GM10266 (cell line): Measurements from ENCODE around the gene ADAP1.

Source experiments
- DNase-seq: peaks from one replicate; pipeline ENCODE4 v3.0.0; 2012; ENCODE audit errors: extremely low spot score
- CTCF ChIP-seq: IDR thresholded peaks from 2 replicates; pipeline ENCODE4 v1.5.1; 2012; ENCODE audit warnings: mild to moderate bottlenecking, low read depth; ENCODE audit not compliant: control insufficient read depth, insufficient read depth; ENCODE audit errors: missing control alignments

Gene ADAP1

GRCh38 chr7:910931-911431 is 43.5 kb downstream of the ADAP1 start:
- no peak for TF ChIP-seq CTCF
- no peak for DNase-seq

- no peak for DNase-seq
- TF ChIP-seq CTCF: no peak
Observed at GRCh38 chr7:910441-910861, 44.0 kb downstream of the ADAP1 start.

DNA sequence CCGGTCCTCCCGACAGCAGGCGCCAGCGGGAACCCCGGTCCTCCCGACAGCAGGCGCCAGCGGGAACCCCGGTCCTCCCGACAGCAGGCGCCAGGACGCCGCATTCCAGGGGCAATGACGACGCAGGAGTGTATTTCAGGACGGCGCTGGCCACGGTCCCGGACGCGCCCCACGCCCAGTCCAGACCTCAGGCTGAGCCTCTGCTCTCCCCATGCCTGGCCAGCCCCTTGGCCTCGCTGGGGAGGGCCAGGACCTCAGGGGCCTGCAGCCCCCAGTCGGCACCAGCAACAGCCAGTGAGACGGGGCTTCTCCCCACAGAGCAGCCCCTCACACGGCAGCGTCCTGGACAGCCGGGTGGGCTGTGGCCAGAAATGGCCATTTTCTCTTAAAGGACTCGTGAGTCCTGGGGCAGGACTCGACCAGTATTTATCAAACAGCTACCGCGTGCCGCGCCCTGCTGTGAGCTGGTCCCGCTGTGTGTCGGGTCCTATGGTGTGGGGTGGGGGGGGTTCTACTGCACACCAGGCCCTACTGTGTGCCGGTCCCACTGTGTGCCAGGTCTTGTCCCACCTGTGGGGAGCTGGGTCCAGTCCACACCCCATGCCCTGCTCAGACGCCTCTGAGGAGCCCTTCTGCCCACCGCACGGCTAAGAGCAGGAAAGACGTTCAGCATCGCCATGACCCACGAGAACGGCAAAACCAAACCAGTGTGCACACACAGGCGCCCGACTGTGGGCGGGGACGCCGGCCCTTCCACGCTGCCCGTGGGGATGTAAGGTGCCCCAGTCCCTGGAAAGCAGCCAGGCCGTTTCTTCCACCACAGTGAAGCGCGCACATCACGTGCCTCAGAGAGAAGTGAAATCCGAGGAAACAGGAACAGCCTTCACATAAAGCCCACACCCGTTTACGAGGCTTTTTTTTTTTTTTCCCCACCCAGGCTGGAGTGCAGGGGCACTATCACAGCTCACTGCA is 44.8 kb downstream of the ADAP1 start:
- DNase-seq: no peak
- no peak for TF ChIP-seq CTCF

DNA sequence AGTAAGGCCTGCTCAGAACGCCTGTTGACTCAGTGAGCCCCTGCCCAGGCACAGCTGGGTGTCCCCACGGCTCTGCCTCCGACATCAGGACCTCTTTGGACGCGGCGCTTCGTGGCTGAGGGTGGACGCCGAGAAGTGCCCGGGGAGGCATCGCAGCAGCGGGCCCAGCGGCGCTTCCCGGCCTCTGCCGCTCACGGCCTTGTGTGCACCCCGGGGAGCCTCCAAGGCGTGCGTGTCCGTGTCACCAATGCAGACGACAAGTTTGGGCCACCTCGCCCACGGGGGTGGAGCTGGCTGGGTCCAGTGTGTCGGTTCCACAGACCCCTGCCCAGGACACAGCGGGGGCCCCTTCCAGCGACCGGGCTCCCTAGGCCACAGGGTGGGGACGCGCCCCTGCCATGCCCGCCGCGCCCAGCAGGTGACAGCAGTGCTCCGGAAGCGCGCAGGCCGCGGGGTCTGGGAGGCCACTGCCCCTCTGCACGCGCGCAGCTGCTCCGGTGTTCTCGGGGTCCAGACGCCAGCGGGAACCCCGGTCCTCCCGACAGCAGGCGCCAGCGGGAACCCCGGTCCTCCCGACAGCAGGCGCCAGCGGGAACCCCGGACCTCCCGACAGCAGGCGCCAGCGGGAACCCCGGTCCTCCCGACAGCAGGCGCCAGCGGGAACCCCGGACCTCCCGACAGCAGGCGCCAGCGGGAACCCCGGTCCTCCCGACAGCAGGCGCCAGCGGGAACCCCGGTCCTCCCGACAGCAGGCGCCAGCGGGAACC is 45.7 kb downstream of the ADAP1 start:
- peak; percentile 95 for TF ChIP-seq CTCF
- peak; percentile 92 for DNase-seq

GRCh38 chr7:908159-908581 is 46.3 kb downstream of the ADAP1 start:
- no peak for DNase-seq
- no peak for TF ChIP-seq CTCF

GRCh38 chr7:907158-907980 is 47.1 kb downstream of the ADAP1 start:
- TF ChIP-seq CTCF: no peak
- no peak for DNase-seq
